ENCODE measurements around the gene SFMBT2. TPM values are rescaled to one million over a fixed set of nuclear protein-coding genes. Genes with fewer than 3 reads are reported as not detected.

The SFMBT2 gene
- total RNA-seq, 1 experiment from 2014 or later: 14.3 TPM

DNA sequence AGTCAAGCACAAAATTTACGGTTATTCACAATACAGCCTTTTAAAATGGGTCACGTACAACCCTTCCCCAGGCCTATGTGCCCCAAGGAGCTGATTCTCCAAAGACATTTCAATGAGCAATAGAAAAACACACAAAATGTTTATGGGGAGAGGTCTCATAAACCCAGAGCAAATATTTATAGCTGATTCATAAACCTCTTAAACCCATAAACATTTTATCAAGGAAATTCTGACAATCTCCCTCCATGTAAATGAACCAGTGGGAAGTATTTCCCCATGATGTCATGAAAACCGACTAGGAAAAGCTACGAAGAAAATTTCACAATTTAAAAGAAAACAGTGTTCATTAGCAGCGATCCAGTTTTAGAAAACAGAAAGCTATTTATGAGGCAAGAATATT lies 36.0 kb downstream of the SFMBT2 start:
- ChIA-PET POLR2A (no interaction called here), CTCF (interaction anchor here (0.7 kb wide), 1 partner anchor 78 kb away, joined by 3 read pairs; no protein-coding TSS in a partner anchor)
- Mint-ChIP-seq H3K36me3 (peaks cover 66% of the 10 kb centered on the region), H3K4me3 (no peak overlapping the region), H3K27me3 (ENCODE audit: low read depth) (no peaks in the 10 kb centered on the region), H3K27ac (no peak overlapping the region), H3K9me3 (peaks cover 16% of the 10 kb centered on the region), H3K4me1 (no peaks in the 10 kb centered on the region)
- ATAC-seq (no peak), DNase-seq (ENCODE audit: low spot score) (no peak)
- no peak for TF ChIP-seq NR2C2 (CRISPR knock-in tag; IDR thresholded peaks at IDR 0.05)
- TF ChIP-seq NFE2L1 (CRISPR knock-in tag; IDR thresholded peaks at IDR 0.05): no peak
- TF ChIP-seq, protein P1, sequence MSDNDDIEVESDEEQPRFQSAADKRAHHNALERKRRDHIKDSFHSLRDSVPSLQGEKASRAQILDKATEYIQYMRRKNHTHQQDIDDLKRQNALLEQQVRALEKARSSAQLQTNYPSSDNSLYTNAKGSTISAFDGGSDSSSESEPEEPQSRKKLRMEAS (CRISPR knock-in tag; IDR thresholded peaks at IDR 0.05): no peak
- TF ChIP-seq, protein P2, sequence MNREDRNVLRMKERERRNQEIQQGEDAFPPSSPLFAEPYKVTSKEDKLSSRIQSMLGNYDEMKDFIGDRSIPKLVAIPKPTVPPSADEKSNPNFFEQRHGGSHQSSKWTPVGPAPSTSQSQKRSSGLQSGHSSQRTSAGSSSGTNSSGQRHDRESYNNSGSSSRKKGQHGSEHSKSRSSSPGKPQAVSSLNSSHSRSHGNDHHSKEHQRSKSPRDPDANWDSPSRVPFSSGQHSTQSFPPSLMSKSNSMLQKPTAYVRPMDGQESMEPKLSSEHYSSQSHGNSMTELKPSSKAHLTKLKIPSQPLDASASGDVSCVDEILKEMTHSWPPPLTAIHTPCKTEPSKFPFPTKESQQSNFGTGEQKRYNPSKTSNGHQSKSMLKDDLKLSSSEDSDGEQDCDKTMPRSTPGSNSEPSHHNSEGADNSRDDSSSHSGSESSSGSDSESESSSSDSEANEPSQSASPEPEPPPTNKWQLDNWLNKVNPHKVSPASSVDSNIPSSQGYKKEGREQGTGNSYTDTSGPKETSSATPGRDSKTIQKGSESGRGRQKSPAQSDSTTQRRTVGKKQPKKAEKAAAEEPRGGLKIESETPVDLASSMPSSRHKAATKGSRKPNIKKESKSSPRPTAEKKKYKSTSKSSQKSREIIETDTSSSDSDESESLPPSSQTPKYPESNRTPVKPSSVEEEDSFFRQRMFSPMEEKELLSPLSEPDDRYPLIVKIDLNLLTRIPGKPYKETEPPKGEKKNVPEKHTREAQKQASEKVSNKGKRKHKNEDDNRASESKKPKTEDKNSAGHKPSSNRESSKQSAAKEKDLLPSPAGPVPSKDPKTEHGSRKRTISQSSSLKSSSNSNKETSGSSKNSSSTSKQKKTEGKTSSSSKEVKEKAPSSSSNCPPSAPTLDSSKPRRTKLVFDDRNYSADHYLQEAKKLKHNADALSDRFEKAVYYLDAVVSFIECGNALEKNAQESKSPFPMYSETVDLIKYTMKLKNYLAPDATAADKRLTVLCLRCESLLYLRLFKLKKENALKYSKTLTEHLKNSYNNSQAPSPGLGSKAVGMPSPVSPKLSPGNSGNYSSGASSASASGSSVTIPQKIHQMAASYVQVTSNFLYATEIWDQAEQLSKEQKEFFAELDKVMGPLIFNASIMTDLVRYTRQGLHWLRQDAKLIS (CRISPR knock-in tag; IDR thresholded peaks at IDR 0.05; ENCODE audit: borderline replicate concordance): no peak
- TF ChIP-seq NFYB (CRISPR knock-in tag; conservative IDR thresholded peaks at IDR 0.05; ENCODE audit: low read depth): no peak
- no peak for TF ChIP-seq ZNF416 (CRISPR knock-in tag; IDR thresholded peaks at IDR 0.05)
- TF ChIP-seq, protein P3, sequence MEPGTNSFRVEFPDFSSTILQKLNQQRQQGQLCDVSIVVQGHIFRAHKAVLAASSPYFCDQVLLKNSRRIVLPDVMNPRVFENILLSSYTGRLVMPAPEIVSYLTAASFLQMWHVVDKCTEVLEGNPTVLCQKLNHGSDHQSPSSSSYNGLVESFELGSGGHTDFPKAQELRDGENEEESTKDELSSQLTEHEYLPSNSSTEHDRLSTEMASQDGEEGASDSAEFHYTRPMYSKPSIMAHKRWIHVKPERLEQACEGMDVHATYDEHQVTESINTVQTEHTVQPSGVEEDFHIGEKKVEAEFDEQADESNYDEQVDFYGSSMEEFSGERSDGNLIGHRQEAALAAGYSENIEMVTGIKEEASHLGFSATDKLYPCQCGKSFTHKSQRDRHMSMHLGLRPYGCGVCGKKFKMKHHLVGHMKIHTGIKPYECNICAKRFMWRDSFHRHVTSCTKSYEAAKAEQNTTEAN (CRISPR knock-in tag; IDR thresholded peaks at IDR 0.05): no peak
- no peak for TF ChIP-seq ZNF317 (CRISPR knock-in tag; IDR thresholded peaks at IDR 0.05; ENCODE audit: borderline replicate concordance, low read depth)
- TF ChIP-seq PRRX2 (CRISPR knock-in tag; IDR thresholded peaks at IDR 0.05): no peak
- no peak for TF ChIP-seq JUN (CRISPR knock-in tag; IDR thresholded peaks at IDR 0.05)
- TF ChIP-seq, protein P4, sequence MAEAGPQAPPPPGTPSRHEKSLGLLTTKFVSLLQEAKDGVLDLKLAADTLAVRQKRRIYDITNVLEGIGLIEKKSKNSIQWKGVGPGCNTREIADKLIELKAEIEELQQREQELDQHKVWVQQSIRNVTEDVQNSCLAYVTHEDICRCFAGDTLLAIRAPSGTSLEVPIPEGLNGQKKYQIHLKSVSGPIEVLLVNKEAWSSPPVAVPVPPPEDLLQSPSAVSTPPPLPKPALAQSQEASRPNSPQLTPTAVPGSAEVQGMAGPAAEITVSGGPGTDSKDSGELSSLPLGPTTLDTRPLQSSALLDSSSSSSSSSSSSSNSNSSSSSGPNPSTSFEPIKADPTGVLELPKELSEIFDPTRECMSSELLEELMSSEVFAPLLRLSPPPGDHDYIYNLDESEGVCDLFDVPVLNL (CRISPR knock-in tag; IDR thresholded peaks at IDR 0.05; ENCODE audit: borderline replicate concordance, low read depth): no peak
- TF ChIP-seq MXD4 (CRISPR knock-in tag; IDR thresholded peaks at IDR 0.05; ENCODE audit: borderline replicate concordance): no peak
- TF ChIP-seq, protein P5, sequence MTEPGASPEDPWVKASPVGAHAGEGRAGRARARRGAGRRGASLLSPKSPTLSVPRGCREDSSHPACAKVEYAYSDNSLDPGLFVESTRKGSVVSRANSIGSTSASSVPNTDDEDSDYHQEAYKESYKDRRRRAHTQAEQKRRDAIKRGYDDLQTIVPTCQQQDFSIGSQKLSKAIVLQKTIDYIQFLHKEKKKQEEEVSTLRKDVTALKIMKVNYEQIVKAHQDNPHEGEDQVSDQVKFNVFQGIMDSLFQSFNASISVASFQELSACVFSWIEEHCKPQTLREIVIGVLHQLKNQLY (CRISPR knock-in tag; IDR thresholded peaks at IDR 0.05): no peak
- no peak for TF ChIP-seq TEAD1 (CRISPR knock-in tag; IDR thresholded peaks at IDR 0.05)
- no peak for TF ChIP-seq CREB1 (CRISPR knock-in tag; IDR thresholded peaks at IDR 0.05)
- TF ChIP-seq, protein P6, sequence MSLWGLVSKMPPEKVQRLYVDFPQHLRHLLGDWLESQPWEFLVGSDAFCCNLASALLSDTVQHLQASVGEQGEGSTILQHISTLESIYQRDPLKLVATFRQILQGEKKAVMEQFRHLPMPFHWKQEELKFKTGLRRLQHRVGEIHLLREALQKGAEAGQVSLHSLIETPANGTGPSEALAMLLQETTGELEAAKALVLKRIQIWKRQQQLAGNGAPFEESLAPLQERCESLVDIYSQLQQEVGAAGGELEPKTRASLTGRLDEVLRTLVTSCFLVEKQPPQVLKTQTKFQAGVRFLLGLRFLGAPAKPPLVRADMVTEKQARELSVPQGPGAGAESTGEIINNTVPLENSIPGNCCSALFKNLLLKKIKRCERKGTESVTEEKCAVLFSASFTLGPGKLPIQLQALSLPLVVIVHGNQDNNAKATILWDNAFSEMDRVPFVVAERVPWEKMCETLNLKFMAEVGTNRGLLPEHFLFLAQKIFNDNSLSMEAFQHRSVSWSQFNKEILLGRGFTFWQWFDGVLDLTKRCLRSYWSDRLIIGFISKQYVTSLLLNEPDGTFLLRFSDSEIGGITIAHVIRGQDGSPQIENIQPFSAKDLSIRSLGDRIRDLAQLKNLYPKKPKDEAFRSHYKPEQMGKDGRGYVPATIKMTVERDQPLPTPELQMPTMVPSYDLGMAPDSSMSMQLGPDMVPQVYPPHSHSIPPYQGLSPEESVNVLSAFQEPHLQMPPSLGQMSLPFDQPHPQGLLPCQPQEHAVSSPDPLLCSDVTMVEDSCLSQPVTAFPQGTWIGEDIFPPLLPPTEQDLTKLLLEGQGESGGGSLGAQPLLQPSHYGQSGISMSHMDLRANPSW (CRISPR knock-in tag; conservative IDR thresholded peaks at IDR 0.05; ENCODE audit: low read depth): no peak
- TF ChIP-seq TP53 (CRISPR knock-in tag; IDR thresholded peaks at IDR 0.05): no peak
- TF ChIP-seq, protein P7, sequence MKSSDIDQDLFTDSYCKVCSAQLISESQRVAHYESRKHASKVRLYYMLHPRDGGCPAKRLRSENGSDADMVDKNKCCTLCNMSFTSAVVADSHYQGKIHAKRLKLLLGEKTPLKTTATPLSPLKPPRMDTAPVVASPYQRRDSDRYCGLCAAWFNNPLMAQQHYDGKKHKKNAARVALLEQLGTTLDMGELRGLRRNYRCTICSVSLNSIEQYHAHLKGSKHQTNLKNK (CRISPR knock-in tag; IDR thresholded peaks at IDR 0.05): no peak
- TF ChIP-seq, protein P8, sequence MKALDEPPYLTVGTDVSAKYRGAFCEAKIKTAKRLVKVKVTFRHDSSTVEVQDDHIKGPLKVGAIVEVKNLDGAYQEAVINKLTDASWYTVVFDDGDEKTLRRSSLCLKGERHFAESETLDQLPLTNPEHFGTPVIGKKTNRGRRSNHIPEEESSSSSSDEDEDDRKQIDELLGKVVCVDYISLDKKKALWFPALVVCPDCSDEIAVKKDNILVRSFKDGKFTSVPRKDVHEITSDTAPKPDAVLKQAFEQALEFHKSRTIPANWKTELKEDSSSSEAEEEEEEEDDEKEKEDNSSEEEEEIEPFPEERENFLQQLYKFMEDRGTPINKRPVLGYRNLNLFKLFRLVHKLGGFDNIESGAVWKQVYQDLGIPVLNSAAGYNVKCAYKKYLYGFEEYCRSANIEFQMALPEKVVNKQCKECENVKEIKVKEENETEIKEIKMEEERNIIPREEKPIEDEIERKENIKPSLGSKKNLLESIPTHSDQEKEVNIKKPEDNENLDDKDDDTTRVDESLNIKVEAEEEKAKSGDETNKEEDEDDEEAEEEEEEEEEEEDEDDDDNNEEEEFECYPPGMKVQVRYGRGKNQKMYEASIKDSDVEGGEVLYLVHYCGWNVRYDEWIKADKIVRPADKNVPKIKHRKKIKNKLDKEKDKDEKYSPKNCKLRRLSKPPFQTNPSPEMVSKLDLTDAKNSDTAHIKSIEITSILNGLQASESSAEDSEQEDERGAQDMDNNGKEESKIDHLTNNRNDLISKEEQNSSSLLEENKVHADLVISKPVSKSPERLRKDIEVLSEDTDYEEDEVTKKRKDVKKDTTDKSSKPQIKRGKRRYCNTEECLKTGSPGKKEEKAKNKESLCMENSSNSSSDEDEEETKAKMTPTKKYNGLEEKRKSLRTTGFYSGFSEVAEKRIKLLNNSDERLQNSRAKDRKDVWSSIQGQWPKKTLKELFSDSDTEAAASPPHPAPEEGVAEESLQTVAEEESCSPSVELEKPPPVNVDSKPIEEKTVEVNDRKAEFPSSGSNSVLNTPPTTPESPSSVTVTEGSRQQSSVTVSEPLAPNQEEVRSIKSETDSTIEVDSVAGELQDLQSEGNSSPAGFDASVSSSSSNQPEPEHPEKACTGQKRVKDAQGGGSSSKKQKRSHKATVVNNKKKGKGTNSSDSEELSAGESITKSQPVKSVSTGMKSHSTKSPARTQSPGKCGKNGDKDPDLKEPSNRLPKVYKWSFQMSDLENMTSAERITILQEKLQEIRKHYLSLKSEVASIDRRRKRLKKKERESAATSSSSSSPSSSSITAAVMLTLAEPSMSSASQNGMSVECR (CRISPR knock-in tag; IDR thresholded peaks at IDR 0.05; ENCODE audit: borderline replicate concordance): no peak
